ENCODE measurements around the gene GAK.

Gene GAK

DNA sequence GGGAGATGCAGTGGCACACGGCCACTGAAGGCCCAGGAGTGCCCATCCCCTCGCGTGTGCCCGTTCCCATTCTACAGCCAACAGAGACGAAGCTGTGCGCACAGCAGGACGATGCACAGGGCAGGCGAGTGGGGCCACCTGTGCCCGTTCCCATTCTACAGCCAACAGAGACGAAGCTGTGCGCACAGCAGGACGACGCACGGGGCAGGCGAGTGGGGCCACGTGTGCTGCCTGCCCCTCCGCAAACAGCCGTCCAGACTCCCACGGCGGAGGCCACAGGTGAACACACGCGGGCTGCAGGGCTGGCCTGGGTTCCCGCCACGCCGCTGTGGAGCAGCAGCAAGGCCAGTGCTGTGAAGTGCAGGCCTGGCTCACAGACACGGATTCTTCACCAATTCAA, 32.0 kb downstream of the GAK start:
- no peaks in the 10 kb centered on the region for H3K9me3 Mint-ChIP-seq
- DNase-seq (ENCODE audit: low spot score in 2 of 2) = no peak
- H3K27me3 Mint-ChIP-seq = no peaks in the 10 kb centered on the region
- H3K36me3 Mint-ChIP-seq (ENCODE audit: insufficient read depth) = peaks cover 36% of the 10 kb centered on the region
- H3K4me3 Mint-ChIP-seq = no peak overlapping the region
- H3K27ac Mint-ChIP-seq (ENCODE audit: low read depth) = peak overlapping the region; percentile 83
- ATAC-seq (replicated peaks; ENCODE audit: extremely low read depth, poor library complexity, severe bottlenecking) = no peak
- H3K4me1 Mint-ChIP-seq = peaks cover 24% of the 10 kb centered on the region

DNA sequence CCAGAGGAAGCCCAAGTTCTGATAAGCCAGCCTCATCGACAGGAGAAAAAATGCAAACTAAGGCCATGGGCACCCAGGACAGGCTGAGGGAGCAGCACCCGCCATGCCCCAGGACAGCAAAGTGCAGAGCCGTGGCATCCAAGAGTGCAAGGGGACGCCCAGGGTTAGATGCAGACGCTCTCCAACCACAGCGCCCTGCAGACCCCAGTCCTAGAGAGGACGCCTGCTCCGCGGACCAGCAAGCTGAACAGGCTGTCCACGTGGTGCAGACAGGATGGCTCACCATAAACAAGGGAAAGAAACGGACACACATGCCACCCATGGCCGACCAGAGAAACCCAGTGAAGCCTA, 32.6 kb downstream of the GAK start:
- DNase-seq (ENCODE audit: low spot score in 2 of 2) = no peak
- H3K4me1 Mint-ChIP-seq = peaks cover 24% of the 10 kb centered on the region
- no peaks in the 10 kb centered on the region for H3K9me3 Mint-ChIP-seq
- H3K36me3 Mint-ChIP-seq (ENCODE audit: insufficient read depth) = peaks cover 33% of the 10 kb centered on the region
- no peaks in the 10 kb centered on the region for H3K27me3 Mint-ChIP-seq
- H3K4me3 Mint-ChIP-seq = no peak overlapping the region
- ATAC-seq (replicated peaks; ENCODE audit: extremely low read depth, poor library complexity, severe bottlenecking) = no peak
- peak overlapping the region; percentile 83 for H3K27ac Mint-ChIP-seq (ENCODE audit: low read depth)

DNA sequence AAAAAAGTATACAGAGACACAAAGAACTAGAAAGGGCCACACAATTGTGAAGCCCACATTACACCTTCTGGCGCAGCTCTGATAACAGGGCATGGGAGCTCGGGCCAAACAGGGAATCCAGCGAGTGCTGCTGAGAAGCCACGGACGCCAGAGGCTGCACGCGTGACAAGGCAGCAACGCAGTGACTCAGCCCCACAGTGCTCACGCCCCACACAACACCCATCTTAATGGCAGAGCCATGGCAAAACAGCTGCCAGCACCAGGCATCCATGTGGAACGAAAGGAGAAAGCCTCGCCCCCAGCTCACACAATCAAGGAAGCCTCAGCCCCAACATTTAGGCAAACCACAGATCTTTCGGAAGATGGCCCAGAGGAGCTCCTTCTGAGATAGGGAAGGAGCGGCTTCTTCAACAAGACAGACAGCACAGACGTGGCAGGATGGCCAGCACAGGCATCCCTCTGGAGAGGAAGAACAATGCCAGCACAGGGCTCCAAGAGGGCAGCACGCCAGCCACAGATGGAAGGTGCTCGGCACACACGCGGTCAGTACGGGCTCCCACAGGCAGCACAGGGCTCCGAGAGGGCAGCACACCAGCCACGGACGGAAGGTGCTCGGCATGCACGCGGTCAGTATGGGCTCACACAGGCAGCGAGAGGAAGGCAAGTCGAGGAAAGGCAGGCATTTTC, 33.1 kb downstream of the GAK start:
- Mint-ChIP-seq H3K27me3 (no peaks in the 10 kb centered on the region), H3K36me3 (ENCODE audit: insufficient read depth) (peaks cover 35% of the 10 kb centered on the region), H3K9me3 (no peaks in the 10 kb centered on the region), H3K27ac (ENCODE audit: low read depth) (peak overlapping the region; percentile 83), H3K4me3 (no peak overlapping the region), H3K4me1 (peaks cover 24% of the 10 kb centered on the region)
- ATAC-seq (replicated peaks; ENCODE audit: extremely low read depth, poor library complexity, severe bottlenecking) (no peak), DNase-seq (ENCODE audit: low spot score in 2 of 2) (no peak)

DNA sequence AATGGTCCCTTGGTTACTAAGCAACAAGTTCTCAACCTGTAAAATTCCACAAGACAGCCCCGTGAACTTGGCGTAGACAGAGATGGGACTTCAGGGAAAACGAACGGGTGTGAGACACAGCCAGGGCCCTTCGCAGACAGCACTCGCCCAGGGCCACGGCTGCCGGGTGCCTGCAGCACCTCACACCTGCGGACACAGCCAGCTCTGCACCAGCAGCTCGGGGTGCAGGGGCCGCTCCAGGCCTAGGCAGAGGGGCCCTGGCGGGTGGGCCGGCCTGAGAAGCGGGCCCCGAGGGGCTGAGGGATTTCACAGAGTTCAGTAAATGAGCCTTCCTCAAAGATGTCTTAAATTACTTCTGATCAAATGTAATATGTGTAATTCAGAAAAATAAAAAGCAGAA, 34.0 kb downstream of the GAK start:
- H3K27me3 Mint-ChIP-seq = no peaks in the 10 kb centered on the region
- peaks cover 29% of the 10 kb centered on the region for H3K36me3 Mint-ChIP-seq (ENCODE audit: insufficient read depth)
- no peak overlapping the region for H3K4me3 Mint-ChIP-seq
- DNase-seq (ENCODE audit: low spot score in 2 of 2) (no peak), ATAC-seq (replicated peaks; ENCODE audit: extremely low read depth, poor library complexity, severe bottlenecking) (no peak)
- peaks cover 23% of the 10 kb centered on the region for H3K4me1 Mint-ChIP-seq
- no peak overlapping the region for H3K27ac Mint-ChIP-seq (ENCODE audit: low read depth)
- H3K9me3 Mint-ChIP-seq = no peaks in the 10 kb centered on the region

DNA sequence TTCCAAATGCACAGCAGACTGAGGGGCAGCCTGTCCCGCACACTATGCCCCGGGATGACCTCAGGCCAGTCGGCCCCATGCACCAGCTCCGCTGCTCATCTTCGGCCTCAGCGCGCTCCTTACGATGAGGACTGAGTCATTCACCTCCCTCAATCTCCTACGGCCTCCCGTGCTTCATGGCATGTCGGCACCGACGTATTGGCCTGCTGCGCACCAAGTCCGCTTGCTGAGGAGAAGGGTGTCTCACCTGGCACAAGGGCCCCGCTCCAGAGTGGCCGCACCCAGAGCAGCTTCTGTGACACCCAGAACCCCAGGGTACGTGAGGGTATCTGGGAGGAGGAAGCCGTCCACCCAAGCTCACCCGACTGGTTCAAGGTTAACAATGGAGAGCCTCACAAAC, 35.5 kb downstream of the GAK start:
- H3K27me3 Mint-ChIP-seq = no peaks in the 10 kb centered on the region
- H3K9me3 Mint-ChIP-seq = no peaks in the 10 kb centered on the region
- H3K27ac Mint-ChIP-seq (ENCODE audit: low read depth) = peak overlapping the region; percentile 76
- no peak for ATAC-seq (replicated peaks; ENCODE audit: extremely low read depth, poor library complexity, severe bottlenecking)
- peaks cover 15% of the 10 kb centered on the region for H3K4me1 Mint-ChIP-seq
- H3K4me3 Mint-ChIP-seq = no peak overlapping the region
- DNase-seq (ENCODE audit: low spot score in 2 of 2) = no peak
- H3K36me3 Mint-ChIP-seq (ENCODE audit: insufficient read depth) = peaks cover 28% of the 10 kb centered on the region

DNA sequence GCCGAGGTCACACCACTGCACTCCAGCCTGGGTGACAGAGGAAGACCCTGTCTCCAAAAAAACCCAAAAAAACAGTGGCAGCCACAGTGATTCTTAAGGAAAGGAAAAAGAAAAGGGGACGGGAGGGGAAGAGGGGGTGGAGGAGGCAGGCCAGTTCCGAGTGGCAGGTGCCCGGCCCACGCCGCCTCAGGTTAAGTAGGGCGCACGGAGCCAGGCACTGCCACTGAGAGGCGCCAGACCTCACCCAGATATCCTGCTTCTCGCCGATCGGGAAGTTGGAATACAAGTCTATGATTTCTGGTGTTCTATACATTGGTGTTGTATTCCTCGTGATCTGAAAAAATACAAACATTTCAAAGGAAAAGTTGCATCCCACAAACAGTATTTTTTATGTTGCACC, 35.9 kb downstream of the GAK start:
- Mint-ChIP-seq H3K27me3 (no peaks in the 10 kb centered on the region), H3K4me3 (no peak overlapping the region), H3K27ac (ENCODE audit: low read depth) (no peak overlapping the region), H3K9me3 (no peaks in the 10 kb centered on the region), H3K36me3 (ENCODE audit: insufficient read depth) (peaks cover 25% of the 10 kb centered on the region), H3K4me1 (peaks cover 15% of the 10 kb centered on the region)
- no peak for ATAC-seq (replicated peaks; ENCODE audit: extremely low read depth, poor library complexity, severe bottlenecking)
- no peak for DNase-seq (ENCODE audit: low spot score in 2 of 2)

DNA sequence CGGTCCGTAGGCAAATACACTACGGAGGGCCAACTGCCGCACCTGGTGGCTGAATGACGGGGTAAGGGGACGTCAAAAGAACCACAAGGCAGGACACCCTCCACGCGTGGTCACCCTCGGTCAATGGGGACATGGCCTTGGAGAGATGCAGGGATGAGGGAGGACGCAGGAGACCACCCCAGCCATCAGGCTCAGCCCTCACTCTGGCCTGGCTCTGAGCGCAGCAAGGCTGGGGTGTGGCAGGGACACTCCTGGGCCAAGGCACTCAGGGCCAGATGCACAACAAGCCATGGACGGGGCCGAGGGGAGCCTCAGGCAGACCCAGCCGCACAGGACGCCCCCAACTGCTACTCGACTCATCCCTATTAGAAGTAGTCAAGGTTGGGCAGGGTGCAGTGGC, 36.5 kb downstream of the GAK start:
- Mint-ChIP-seq H3K27me3 (no peaks in the 10 kb centered on the region), H3K36me3 (ENCODE audit: insufficient read depth) (peaks cover 29% of the 10 kb centered on the region)
- DNase-seq (ENCODE audit: low spot score in 2 of 2) = no peak

DNA sequence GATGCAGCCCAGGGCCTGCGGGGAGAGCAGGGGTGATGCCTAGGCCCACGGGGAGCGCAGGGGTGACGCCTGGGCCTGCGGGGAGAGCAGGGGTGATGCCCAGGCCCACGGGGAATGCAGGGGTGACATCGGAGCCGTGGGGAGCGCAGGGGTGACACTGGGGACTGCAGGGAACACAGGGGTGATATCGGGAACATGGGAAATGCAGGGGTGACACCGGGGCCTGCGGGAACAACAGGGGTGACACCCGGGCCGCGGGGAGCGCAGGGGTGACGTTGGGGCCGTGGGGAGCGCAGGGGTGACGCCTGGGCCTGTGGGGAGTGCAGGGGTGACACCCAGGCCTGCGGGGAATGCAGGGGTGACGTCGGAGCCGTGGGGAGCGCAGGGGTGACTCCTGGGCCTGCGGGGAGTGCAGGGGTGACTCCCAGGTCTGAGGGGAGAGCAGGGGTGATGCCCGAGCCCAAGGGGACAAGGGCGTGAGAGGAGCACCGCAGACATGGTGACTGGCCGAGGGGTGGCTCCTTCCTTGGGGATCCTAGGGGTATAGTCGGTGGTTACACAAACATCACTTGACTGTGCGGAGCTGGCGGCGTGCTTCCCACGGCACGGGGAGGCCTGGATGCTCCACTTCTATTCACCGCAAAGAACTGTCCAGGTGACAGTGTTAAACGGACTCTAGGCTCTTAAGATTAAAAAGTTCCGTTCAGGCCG, 38.0 kb downstream of the GAK start:
- Mint-ChIP-seq H3K27me3 (no peaks in the 10 kb centered on the region), H3K4me1 (peaks cover 4% of the 10 kb centered on the region), H3K9me3 (no peaks in the 10 kb centered on the region), H3K36me3 (ENCODE audit: insufficient read depth) (peaks cover 26% of the 10 kb centered on the region), H3K27ac (ENCODE audit: low read depth) (no peak overlapping the region), H3K4me3 (no peak overlapping the region)
- DNase-seq (ENCODE audit: low spot score in 2 of 2) (no peak), ATAC-seq (replicated peaks; ENCODE audit: extremely low read depth, poor library complexity, severe bottlenecking) (no peak)

More for the DNA sequence above, 36.5 kb downstream of the GAK start:
- Mint-ChIP-seq H3K4me3 (no peak overlapping the region), H3K4me1 (peaks cover 15% of the 10 kb centered on the region), H3K27ac (ENCODE audit: low read depth) (peak overlapping the region; percentile 25), H3K9me3 (no peaks in the 10 kb centered on the region)
- ATAC-seq (replicated peaks; ENCODE audit: extremely low read depth, poor library complexity, severe bottlenecking) = no peak

DNA sequence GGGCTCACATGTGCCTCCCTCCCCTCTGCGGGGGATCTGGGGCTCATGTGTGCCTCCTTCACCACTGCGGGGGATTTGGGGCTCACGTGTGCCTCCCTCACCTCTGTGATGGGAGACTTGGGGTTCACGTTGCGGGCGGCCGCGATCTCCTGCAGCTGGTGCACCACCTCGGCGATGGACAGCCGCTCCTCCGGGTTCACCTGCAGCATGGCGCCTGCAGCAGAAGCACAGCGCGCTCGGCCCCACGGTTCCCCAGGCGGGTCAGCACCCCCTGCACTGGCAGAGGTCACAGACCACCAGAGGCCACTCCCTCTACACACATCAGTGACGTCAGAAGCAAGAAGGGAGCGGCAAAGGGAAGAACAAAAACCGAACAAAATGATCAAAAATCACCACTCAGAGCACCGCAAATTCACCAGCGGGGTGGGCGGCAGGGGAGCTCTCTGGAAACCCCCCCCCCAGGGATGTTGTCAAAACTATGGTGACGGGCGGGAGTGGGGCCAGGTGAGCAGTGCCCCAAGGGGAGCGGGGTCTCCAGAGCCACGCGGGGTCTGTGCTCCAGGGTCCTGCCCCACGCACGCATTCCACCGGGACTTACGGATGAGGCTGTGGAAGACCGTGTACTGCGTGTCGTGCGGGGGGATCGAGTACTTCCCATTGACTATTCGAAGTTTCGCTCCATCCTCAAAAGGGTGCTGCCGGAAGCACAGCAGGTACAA, 38.7 kb downstream of the GAK start:
- H3K36me3 Mint-ChIP-seq (ENCODE audit: insufficient read depth) = peaks cover 28% of the 10 kb centered on the region

DNA sequence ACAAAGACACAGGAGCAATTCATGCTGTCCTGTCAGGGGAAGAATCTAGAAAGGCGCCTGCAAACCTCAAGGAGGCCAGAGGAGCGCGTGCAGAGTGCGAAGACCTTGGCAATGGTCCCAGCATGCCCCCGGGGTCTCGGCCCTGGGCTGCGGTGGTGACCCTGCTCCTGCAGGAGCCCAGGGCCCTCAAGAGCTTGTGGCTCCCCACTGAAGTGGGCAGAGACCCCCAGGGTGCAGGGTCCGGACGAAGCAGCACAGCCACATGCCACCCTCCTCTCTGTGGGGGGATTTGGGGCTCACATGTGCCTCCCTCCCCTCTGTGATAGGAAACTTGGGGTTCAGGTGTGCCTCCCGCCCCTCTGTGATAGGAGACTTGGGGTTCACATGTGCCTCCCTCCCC, 39.3 kb downstream of the GAK start:
- Mint-ChIP-seq H3K4me3 (no peak overlapping the region), H3K9me3 (peaks cover under 1% of the 10 kb centered on the region), H3K4me1 (peaks cover 2% of the 10 kb centered on the region), H3K27me3 (no peaks in the 10 kb centered on the region), H3K36me3 (ENCODE audit: insufficient read depth) (peaks cover 27% of the 10 kb centered on the region), H3K27ac (ENCODE audit: low read depth) (no peak overlapping the region)
- DNase-seq (ENCODE audit: low spot score in 2 of 2) (no peak), ATAC-seq (replicated peaks; ENCODE audit: extremely low read depth, poor library complexity, severe bottlenecking) (no peak)

More for the DNA sequence above, 38.7 kb downstream of the GAK start:
- ATAC-seq (replicated peaks; ENCODE audit: extremely low read depth, poor library complexity, severe bottlenecking) (no peak), DNase-seq (ENCODE audit: low spot score in 2 of 2) (no peak)
- Mint-ChIP-seq H3K27me3 (no peaks in the 10 kb centered on the region), H3K27ac (ENCODE audit: low read depth) (no peak overlapping the region), H3K4me3 (no peak overlapping the region), H3K9me3 (no peaks in the 10 kb centered on the region), H3K4me1 (no peaks in the 10 kb centered on the region)

DNA sequence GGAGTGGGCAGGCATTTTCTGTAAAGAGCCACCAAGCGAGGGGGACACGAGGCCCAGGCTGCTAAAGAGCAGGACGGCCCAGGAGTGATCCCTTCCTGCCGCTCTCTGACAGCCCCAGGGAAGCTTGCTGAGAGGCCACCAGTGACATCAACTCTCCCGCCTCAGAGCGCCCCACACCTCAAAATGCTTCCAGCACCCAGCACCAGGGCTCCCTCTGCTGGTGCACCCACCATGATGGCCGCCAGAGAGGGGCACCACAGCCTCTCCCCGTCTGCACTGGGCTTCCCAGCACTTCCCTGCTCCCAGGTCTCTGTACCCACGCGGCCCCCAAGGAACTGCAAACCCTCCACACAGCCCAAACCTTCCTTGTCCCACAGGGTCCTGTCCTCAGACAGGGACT, 40.4 kb downstream of the GAK start:
- no peaks in the 10 kb centered on the region for H3K27me3 Mint-ChIP-seq
- peaks cover 8% of the 10 kb centered on the region for H3K4me1 Mint-ChIP-seq
- H3K9me3 Mint-ChIP-seq = peaks cover 6% of the 10 kb centered on the region
- H3K4me3 Mint-ChIP-seq = no peak overlapping the region
- DNase-seq (ENCODE audit: low spot score in 2 of 2) (no peak), ATAC-seq (replicated peaks; ENCODE audit: extremely low read depth, poor library complexity, severe bottlenecking) (no peak)
- H3K36me3 Mint-ChIP-seq (ENCODE audit: insufficient read depth) = peaks cover 31% of the 10 kb centered on the region
- no peak overlapping the region for H3K27ac Mint-ChIP-seq (ENCODE audit: low read depth)

DNA sequence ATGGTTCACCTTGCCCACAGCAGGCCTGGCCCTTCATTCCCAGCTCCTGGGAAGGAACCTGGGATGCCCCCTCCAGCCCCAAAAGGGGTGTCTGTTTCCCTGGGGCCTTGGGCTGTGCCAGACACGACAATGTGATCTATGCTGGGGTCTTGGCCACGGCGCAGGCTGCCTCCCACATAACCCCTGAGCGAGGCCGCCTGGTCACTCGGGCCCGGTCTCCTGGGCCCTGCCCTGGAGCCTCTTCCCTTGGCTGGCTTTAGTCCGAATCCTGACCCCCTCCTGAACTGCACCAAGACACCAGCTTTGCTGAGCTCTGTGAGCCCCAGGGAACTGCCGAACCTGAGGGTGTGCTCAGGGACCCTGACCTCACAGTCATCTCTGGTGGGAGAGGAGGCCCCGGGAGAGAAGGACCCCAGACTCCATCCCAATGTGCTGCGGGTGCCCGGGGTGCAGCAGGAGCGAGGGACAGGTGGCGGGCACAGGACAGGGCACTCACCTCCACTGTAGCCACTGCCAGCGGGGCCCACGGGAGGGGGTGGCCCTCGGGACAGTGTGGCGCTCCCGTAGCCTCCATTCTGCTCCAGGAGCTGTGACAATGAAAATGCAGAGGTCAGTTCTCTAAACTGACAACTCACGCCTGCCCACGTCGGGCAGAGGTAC, 42.0 kb downstream of the GAK start:
- Mint-ChIP-seq H3K4me1 (peaks cover 8% of the 10 kb centered on the region), H3K9me3 (peaks cover 6% of the 10 kb centered on the region), H3K27me3 (no peaks in the 10 kb centered on the region), H3K27ac (ENCODE audit: low read depth) (no peak overlapping the region), H3K36me3 (ENCODE audit: insufficient read depth) (peaks cover 26% of the 10 kb centered on the region), H3K4me3 (no peak overlapping the region)
- DNase-seq (ENCODE audit: low spot score in 2 of 2) (no peak), ATAC-seq (replicated peaks; ENCODE audit: extremely low read depth, poor library complexity, severe bottlenecking) (no peak)
